GM10248 (cell line): Measurements from ENCODE around the gene KMT5C.

ENCODE experiments used
- CTCF ChIA-PET: fragments of 300-600 bp; sonication (Branson Sonifier 250); formaldehyde crosslinking; extraction: SDS; loops from one replicate; lab custom pipeline; 2021; ENCODE audit warnings: antibody characterized with exemption; lab: Yijun Ruan, JAX
- POLR2A ChIA-PET: fragments of 350-650 bp; sonication (Branson Sonifier 250); formaldehyde crosslinking; extraction: SDS; loops from one replicate; lab custom pipeline; 2020; ENCODE audit warnings: antibody characterized with exemption; lab: Yijun Ruan, JAX
- DNase-seq: peaks from one replicate; pipeline ENCODE4 v3.0.0; 2012; ENCODE audit errors: extremely low spot score
- TF ChIP-seq, protein P1 (sequence below): IDR thresholded peaks from 2 replicates; pipeline ENCODE4 v1.5.1; 2012; ENCODE audit warnings: mild to moderate bottlenecking, low read depth; ENCODE audit errors: extremely low read depth, missing control alignments, control extremely low read depth

The KMT5C gene

DNA sequence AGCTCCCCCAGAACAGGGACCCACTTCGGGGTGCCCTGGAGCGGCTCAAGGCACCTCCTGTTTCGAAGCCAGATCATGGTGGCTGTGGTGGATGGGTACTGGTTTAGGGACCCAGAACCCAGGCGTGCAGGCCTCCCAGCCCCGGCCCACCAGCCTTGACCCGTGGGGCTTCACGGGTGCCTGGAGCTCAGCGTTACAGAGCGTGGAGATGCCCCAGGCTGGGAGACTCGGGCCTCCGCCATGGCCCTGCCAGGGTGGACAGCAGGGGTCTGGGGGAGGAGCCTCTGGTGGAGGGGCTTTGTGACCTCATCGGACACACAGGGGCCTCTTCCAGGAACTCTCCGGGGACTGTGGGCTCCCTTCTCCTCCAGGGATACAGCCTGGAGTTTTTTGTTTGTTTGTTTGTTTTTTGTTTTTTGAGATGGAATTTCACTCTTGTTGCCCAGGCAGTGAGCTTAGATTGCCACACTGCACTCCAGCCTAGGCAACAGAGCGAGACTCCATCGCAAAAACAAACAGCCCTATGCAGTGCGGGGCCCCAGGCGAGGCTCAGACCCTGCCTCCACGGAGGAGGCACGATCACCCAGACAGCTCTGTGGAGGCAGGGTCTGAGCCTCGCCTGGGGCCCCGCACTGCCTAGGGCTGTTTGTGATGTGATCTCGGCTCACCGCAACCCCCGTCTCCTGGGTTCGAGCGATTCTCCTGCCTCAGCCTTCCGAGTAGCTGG, 23.5 kb downstream of the KMT5C start, which contains the start of gene GARIN5B:
Gene GARIN5B (minus strand): TSS at position 271 of the 727 bp plus-strand sequence. CDS start 194 bp downstream, at position 77.
- DNase-seq: no peak
- TF ChIP-seq, protein P1, sequence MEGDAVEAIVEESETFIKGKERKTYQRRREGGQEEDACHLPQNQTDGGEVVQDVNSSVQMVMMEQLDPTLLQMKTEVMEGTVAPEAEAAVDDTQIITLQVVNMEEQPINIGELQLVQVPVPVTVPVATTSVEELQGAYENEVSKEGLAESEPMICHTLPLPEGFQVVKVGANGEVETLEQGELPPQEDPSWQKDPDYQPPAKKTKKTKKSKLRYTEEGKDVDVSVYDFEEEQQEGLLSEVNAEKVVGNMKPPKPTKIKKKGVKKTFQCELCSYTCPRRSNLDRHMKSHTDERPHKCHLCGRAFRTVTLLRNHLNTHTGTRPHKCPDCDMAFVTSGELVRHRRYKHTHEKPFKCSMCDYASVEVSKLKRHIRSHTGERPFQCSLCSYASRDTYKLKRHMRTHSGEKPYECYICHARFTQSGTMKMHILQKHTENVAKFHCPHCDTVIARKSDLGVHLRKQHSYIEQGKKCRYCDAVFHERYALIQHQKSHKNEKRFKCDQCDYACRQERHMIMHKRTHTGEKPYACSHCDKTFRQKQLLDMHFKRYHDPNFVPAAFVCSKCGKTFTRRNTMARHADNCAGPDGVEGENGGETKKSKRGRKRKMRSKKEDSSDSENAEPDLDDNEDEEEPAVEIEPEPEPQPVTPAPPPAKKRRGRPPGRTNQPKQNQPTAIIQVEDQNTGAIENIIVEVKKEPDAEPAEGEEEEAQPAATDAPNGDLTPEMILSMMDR: no peak
- POLR2A ChIA-PET: no interaction called here
- CTCF ChIA-PET: no interaction called here

DNA sequence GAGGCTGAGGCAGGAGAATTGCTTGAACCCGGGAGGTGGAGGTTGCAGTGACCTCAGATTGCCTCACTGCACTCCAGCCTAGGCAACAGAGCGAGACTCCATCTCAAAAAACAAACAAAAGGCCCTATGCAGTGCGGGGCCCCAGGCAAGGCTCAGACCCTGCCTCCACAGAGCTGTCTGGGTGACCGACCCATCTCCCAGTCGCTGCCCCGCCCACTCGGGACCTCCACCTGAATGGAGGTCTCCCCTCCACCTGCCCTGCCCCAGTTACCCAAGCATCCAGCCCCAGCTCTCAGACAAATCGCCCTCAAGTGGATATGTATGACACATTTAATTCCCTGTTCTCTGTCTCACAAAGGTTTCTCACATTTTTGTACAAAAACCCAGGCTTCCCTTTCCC, 25.6 kb downstream of the KMT5C start:
- no peak for DNase-seq
- ChIA-PET CTCF (interaction anchor here (1.6 kb wide), 1 partner anchor 53 kb away, joined by 3 read pairs; no protein-coding TSS in a partner anchor), POLR2A (no interaction called here)
- TF ChIP-seq, protein P1: no peak

DNA sequence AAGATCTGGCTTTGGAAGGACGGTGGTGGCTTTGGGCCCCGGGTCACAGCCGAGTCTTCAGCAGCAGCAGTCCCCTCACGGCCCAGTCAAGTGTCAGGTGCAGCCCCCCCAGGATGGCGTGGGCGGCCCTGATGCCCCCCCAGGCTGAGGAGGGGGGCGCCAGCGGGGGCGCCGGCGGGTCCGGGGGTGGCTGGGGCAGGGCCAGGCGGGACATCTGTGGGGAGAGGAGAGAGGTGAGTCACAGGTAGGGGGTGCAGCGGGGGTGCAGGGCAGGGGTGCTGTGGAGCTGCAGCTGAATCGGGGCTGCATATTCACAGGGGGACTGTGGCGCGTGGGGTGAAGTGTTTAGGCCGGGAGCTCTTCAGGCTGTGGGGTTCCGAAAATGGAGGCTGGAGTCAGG, 26.3 kb downstream of the KMT5C start:
- TF ChIP-seq, protein P1: no peak
- no peak for DNase-seq
- ChIA-PET POLR2A (interaction anchor here (0.7 kb wide), 1 partner anchor 318 kb away, joined by 3 read pairs; no protein-coding TSS in a partner anchor), CTCF (interaction anchor here (0.9 to 1.6 kb wide), 2 partner anchors 52 to 64 kb away, joined by 3 to 4 read pairs; no protein-coding TSS in a partner anchor)

DNA sequence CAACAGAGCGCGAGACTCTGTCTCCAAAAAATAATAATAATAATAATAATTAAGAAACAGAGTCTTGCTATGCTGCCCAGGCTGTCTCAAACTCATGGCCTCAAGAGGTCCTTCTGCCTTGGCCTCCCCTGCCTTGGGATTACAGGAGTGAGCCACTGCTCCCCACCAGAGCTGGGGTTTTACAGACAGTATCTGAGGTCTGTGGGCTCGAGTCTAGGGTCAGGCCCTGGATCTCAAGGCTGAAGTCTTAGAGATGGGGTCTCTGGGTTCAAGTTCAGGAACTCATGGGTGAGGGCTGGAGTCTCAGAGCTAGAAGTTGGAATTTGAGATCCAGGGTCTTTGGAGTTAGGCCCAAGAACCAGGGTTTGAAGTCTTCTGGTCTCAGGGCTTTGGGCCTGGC, 27.1 kb downstream of the KMT5C start:
- TF ChIP-seq, protein P1: no peak
- CTCF ChIA-PET: interaction anchor here (0.9 kb wide), 1 partner anchor 65 kb away, joined by 4 read pairs; no protein-coding TSS in a partner anchor
- POLR2A ChIA-PET: no interaction called here
- no peak for DNase-seq

DNA sequence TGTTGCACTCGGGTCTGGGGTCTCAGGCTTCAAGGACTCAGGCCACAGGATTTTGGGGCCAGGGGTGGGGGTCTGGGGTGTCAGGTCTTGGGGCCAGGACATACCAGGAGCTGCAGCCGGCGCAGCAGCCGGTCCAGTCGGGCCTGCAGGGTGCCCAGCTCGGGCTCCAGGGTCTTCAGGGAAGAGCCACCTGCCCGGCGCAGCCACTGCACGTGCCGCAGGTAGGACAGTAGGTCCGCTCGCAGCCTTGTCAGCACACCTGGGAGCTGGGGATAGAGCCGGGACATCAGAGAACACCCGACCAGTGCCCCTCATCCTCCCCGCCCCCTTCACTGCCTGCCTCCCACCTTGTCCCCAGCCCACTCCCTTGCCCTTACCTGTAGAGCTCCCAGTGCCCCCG, 28.4 kb downstream of the KMT5C start:
- CTCF ChIA-PET: interaction anchor here (0.6 kb wide), 1 partner anchor 147 kb away, joined by 3 read pairs; no protein-coding TSS in a partner anchor
- POLR2A ChIA-PET: no interaction called here
- TF ChIP-seq, protein P1: no peak
- no peak for DNase-seq

DNA sequence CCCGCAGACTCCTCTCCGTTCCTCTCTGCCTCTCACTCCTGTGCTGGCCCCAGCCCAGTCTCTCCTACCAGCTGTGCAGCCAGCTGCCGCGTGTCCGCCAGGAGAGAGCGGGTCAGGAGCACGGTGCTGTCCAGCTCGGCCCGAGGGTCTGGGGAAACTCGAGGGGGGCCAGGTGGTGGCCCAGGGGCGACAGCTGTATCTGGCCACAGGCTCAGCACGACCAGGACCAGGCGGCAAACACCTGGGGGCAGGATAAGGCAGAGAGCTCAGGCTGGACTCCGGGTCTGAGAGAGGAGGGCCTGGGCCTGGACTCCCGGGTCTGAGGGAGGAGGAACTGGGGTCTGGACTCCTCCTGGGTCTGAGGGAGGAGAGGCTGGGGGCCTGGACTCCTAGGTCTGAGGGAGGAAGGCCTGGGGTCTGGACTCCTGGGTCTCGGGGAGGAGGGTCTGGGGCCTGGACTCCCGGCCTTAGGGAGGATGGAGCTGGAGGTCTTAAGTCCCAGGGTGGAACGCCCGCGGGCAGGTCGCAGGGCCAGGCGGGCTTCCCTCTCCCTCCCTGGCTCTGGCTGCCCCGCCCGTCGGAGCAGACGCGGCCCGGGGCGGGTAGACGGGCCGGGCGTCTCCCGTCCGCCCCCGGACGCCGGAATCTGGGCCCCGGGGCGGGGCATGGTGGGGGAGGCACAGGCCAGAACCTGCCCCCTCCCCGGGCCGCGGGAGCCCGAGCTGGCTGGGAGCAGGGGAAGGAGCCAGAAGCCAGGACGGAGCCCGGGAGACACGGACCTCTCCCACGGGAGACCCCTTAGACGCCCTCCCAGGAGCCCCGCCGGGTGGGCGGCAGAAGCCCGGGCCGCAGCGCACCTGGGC, 29.3 kb downstream of the KMT5C start:
- ChIA-PET POLR2A (interaction anchor here (0.6 kb wide), 1 partner anchor 603 kb away, joined by 3 read pairs; no protein-coding TSS in a partner anchor), CTCF (interaction anchor here (1.0 kb wide), 1 partner anchor 49 kb away, joined by 4 read pairs; no protein-coding TSS in a partner anchor)
- TF ChIP-seq, protein P1: no peak
- DNase-seq: no peak
